ENCODE results near the gene NPS.

DNA sequence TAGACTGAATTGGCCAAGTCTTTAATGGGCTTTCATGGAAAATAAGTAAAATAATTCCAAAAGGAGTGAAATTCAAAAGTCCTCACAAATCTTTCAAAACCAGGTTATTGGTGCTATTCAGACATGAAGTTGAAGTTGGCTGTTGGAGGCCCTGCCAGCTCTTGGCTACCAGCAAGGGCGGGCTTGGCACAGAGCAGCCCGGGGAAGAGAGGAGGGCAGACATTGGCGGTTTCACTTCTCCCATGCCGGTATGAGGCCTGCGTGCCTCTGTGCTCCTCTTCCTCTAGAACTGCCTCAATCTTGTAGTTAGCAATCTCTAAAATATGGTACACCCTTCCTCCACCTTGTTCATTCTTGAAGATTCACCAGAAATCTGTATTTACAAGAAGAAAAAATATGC is 16.4 kb upstream of the NPS start:
- no peak for TF ChIP-seq RCOR1 (IDR thresholded peaks at IDR 0.05; ENCODE audit: low read depth, low read length)
- TF ChIP-seq EP300 (IDR thresholded peaks at IDR 0.05): no peak
- TF ChIP-seq, protein P1, sequence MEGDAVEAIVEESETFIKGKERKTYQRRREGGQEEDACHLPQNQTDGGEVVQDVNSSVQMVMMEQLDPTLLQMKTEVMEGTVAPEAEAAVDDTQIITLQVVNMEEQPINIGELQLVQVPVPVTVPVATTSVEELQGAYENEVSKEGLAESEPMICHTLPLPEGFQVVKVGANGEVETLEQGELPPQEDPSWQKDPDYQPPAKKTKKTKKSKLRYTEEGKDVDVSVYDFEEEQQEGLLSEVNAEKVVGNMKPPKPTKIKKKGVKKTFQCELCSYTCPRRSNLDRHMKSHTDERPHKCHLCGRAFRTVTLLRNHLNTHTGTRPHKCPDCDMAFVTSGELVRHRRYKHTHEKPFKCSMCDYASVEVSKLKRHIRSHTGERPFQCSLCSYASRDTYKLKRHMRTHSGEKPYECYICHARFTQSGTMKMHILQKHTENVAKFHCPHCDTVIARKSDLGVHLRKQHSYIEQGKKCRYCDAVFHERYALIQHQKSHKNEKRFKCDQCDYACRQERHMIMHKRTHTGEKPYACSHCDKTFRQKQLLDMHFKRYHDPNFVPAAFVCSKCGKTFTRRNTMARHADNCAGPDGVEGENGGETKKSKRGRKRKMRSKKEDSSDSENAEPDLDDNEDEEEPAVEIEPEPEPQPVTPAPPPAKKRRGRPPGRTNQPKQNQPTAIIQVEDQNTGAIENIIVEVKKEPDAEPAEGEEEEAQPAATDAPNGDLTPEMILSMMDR (IDR thresholded peaks at IDR 0.05): no peak
- no peak for TF ChIP-seq MYC (IDR thresholded peaks at IDR 0.05; ENCODE audit: borderline replicate concordance, low read length)
- TF ChIP-seq POLR2AphosphoS2 (conservative IDR thresholded peaks at IDR 0.05; ENCODE audit: low read length): no peak
- no peak for TF ChIP-seq MAX (IDR thresholded peaks at IDR 0.05)
- TF ChIP-seq EHMT2 (IDR thresholded peaks at IDR 0.05; ENCODE audit: low read depth): no peak
- TF ChIP-seq, protein P2, sequence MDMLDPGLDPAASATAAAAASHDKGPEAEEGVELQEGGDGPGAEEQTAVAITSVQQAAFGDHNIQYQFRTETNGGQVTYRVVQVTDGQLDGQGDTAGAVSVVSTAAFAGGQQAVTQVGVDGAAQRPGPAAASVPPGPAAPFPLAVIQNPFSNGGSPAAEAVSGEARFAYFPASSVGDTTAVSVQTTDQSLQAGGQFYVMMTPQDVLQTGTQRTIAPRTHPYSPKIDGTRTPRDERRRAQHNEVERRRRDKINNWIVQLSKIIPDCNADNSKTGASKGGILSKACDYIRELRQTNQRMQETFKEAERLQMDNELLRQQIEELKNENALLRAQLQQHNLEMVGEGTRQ (IDR thresholded peaks at IDR 0.05): no peak

Data from A549 (cell line).